SK-N-SH (cell line): Measurements from ENCODE around the gene VDR. TPM values are rescaled to one million over a fixed set of nuclear protein-coding genes. Genes with fewer than 3 reads are reported as not detected.

ENCODE experiments used
- CTCF ChIA-PET: fragments of 300-600, 350-600 bp; formaldehyde crosslinking; extraction: SDS; loops from one replicate; lab custom pipeline; 2021; lab: Yijun Ruan, JAX
- POLR2A ChIA-PET: fragments of 350-600 bp; sonication (Branson Sonifier 250); formaldehyde crosslinking; extraction: SDS; loops from one replicate; lab custom pipeline; 2020; ENCODE audit warnings: antibody characterized with exemption, inconsistent platforms; lab: Yijun Ruan, JAX
- DNase-seq: peaks from one replicate; pipeline ENCODE4 v3.0.0; 2012
- H2AFZ ChIP-seq: fragments of 200-600 bp; sonication (generic); 2 replicates; pipeline ENCODE4 v1.8.1; 2016; ENCODE audit warnings: antibody characterized with exemption, mild to moderate bottlenecking, low read depth
- H3F3A ChIP-seq: fragments of 200-600 bp; sonication (generic); replicated peaks from 2 replicates; pipeline ENCODE3; 2016; ENCODE audit warnings: antibody characterized with exemption, mild to moderate bottlenecking; ENCODE audit not compliant: insufficient read depth
- H3K27ac ChIP-seq, 2 experiments: fragments of 200-500 bp in 1 of 2; fragments of 200-600 bp in 1 of 2; sonication (Bioruptor generic) in 1 of 2; sonication (generic), shearing (Covaris generic) in 1 of 2; 2 replicates each; pipeline versions ENCODE4 v1.5.1 to v1.6.1; 2014 to 2016; ENCODE audit warnings: low read depth in 2 of 2, inconsistent platforms in 1 of 2, low read length in 1 of 2, mild to moderate bottlenecking in 1 of 2, mixed read lengths in 1 of 2
- H3K27me3 ChIP-seq: fragments of 200-600 bp; sonication (generic), shearing (Covaris generic); 2 replicates; pipeline ENCODE4 v1.6.1; 2016; ENCODE audit warnings: mixed run types; ENCODE audit not compliant: insufficient read depth
- H3K36me3 ChIP-seq, 2 experiments: fragments of 200-500 bp in 1 of 2; fragments of 200-600 bp in 1 of 2; sonication (Bioruptor generic) in 1 of 2; sonication (generic) in 1 of 2; replicated peaks in 1 of 2; 2 replicates each; pipeline versions ENCODE3 to v1.5.1; 2014 to 2016; ENCODE audit warnings: low read length in 1 of 2, mild to moderate bottlenecking in 1 of 2; ENCODE audit not compliant: insufficient read depth in 2 of 2, control insufficient read depth in 1 of 2
- H3K4me1 ChIP-seq, 2 experiments: fragments of 200-500 bp in 1 of 2; fragments of 200-600 bp in 1 of 2; sonication (Bioruptor generic) in 1 of 2; sonication (generic), shearing (Covaris generic) in 1 of 2; 2 replicates each; pipeline versions ENCODE4 v1.5.1 to v1.6.1; 2014 to 2016; ENCODE audit warnings: low read depth in 1 of 2, low read length in 1 of 2, mixed run types in 1 of 2; ENCODE audit not compliant: insufficient read depth in 2 of 2, control insufficient read depth in 1 of 2
- H3K4me2 ChIP-seq: fragments of 200-600 bp; sonication (generic), shearing (Covaris generic); 2 replicates; pipeline ENCODE4 v1.6.1; 2017; ENCODE audit warnings: mixed run types
- H3K4me3 ChIP-seq, 2 experiments: fragments of 200-500 bp in 1 of 2; fragments of 200-600 bp in 1 of 2; sonication (Bioruptor generic) in 1 of 2; sonication (generic), shearing (Covaris generic) in 1 of 2; 2 replicates each; pipeline versions ENCODE4 v1.5.1 to v1.8.1; 2014 to 2016; ENCODE audit warnings: low read depth in 2 of 2, inconsistent platforms in 1 of 2, low read length in 1 of 2, mild to moderate bottlenecking in 1 of 2, mixed read lengths in 1 of 2, moderate library complexity in 1 of 2
- H3K79me2 ChIP-seq: fragments of 200-600 bp; sonication (generic); 2 replicates; pipeline ENCODE4 v1.8.1; 2017; ENCODE audit warnings: mild to moderate bottlenecking; ENCODE audit not compliant: insufficient read depth
- H3K9ac ChIP-seq: fragments of 200-600 bp; sonication (generic); 2 replicates; pipeline ENCODE4 v1.6.1; 2017; ENCODE audit warnings: mixed run types
- H3K9me2 ChIP-seq: fragments of 200-600 bp; sonication (generic); 2 replicates; pipeline ENCODE4 v1.6.1; 2017; ENCODE audit warnings: mixed run types
- H3K9me3 ChIP-seq: fragments of 200-600 bp; sonication (generic); 2 replicates; pipeline ENCODE4 v1.6.1; 2017; ENCODE audit warnings: mixed run types, mild to moderate bottlenecking, moderate library complexity
- H4K20me1 ChIP-seq: fragments of 200-600 bp; sonication (generic); 2 replicates; pipeline ENCODE4 v1.6.1; 2017; ENCODE audit warnings: mild to moderate bottlenecking, mixed run types; ENCODE audit not compliant: insufficient read depth
- FOXM1 ChIP-seq: IDR thresholded peaks from 2 replicates; pipeline ENCODE4 v1.4.0; 2012; ENCODE audit warnings: low read depth, mild to moderate bottlenecking
- GABPA ChIP-seq: IDR thresholded peaks from 2 replicates; pipeline ENCODE4 v1.4.0; 2012; ENCODE audit warnings: low read depth, mild to moderate bottlenecking
- IRF3 ChIP-seq: fragments of 150-350 bp; IDR thresholded peaks from 2 replicates; pipeline ENCODE4 v1.6.1; 2016; ENCODE audit warnings: mild to moderate bottlenecking, low read depth, low read length
- JUND ChIP-seq: IDR thresholded peaks from 2 replicates; pipeline ENCODE4 v1.4.0; 2012
- MEF2A ChIP-seq: IDR thresholded peaks from 2 replicates; pipeline ENCODE4 v1.4.0; 2012; ENCODE audit warnings: low read depth, borderline replicate concordance
- NFIC ChIP-seq: IDR thresholded peaks from 2 replicates; pipeline ENCODE4 v1.4.0; 2012; ENCODE audit warnings: borderline replicate concordance
- POLR2AphosphoS5 ChIP-seq: IDR thresholded peaks from 2 replicates; pipeline ENCODE4 v1.6.1; 2012; ENCODE audit warnings: low read depth, low read length
- RAD21 ChIP-seq: IDR thresholded peaks from 2 replicates; pipeline ENCODE4 v1.6.1; 2012; ENCODE audit warnings: mild to moderate bottlenecking, low read length
- REST ChIP-seq: IDR thresholded peaks from 2 replicates; pipeline ENCODE4 v1.6.1; 2012; ENCODE audit warnings: mild to moderate bottlenecking, low read depth, low read length, moderate library complexity
- RFX5 ChIP-seq: IDR thresholded peaks from 2 replicates; pipeline ENCODE4 v1.6.1; 2012; ENCODE audit warnings: mild to moderate bottlenecking, improper control_type of control experiment, low read length
- SIN3A ChIP-seq: IDR thresholded peaks from 2 replicates; pipeline ENCODE4 v1.6.1; 2012; ENCODE audit warnings: low read depth, mild to moderate bottlenecking, low read length, moderate library complexity, borderline replicate concordance
- TEAD4 ChIP-seq: IDR thresholded peaks from 2 replicates; pipeline ENCODE4 v1.4.0; 2012; ENCODE audit warnings: mild to moderate bottlenecking, borderline replicate concordance; ENCODE audit not compliant: insufficient read depth
- WGBS: methylation state at CpG from one replicate; pipeline ENCODE4 v1.1.6; 2017; ENCODE audit warnings: low lambda C conversion rate; 5-methylcytosine and 5-hydroxymethylcytosine counted together
- polyA plus RNA-seq, 3 experiments: library from polyadenylated mRNA; depleted of rRNA; stranded (reverse); fragments of >200 nt; gene quantifications; 2 replicates each; pipeline ENCODE4 v1.2.3, GENCODE V29; 2012

VDR gene
- polyA plus RNA-seq, 1 of the 3 experiments (the other 2 are of a cell fraction): 0.33 TPM

GRCh38 chr12:47835006-47835830, 69.6 kb downstream of the VDR start (continued):
- TF ChIP-seq RFX5 (no peak), FOXM1 (no peak), POLR2AphosphoS5 (no peak), MEF2A (no peak), TEAD4 (no peak)

- peaks cover 1 to 4% of the 10 kb centered on the region in 2 experiments; a peak in 3 of 4 replicates for H3K4me1 ChIP-seq
- 96% methylated on average over 8 of the region's 8 CpGs for WGBS
- H3K36me3 ChIP-seq: no peaks in the 10 kb centered on the region
- no peaks in the 10 kb centered on the region for H3F3A ChIP-seq
- H3K9ac ChIP-seq: no peak overlapping the region
- no peaks in the 10 kb centered on the region for H3K79me2 ChIP-seq
- no peak for TF ChIP-seq JUND
- no peak for TF ChIP-seq RAD21
- no peak for TF ChIP-seq GABPA
- TF ChIP-seq POLR2AphosphoS5: no peak
- TF ChIP-seq IRF3: no peak
- TF ChIP-seq NFIC: no peak
- TF ChIP-seq SIN3A: no peak
- TF ChIP-seq REST: no peak
- H3K4me3 ChIP-seq: no peak overlapping the region
- H3K27ac ChIP-seq: no peak overlapping the region
- no peaks in the 10 kb centered on the region for H3K9me3 ChIP-seq
- CTCF ChIA-PET: interaction anchor here (0.9 to 25.6 kb wide), 14 partner anchors 14 to 183 kb away, joined by 3 to 458 read pairs (median 6); partner anchors contain the start of genes HDAC7, RAPGEF3, RPAP3 and SLC48A1
- no peak overlapping the region for H2AFZ ChIP-seq
- POLR2A ChIA-PET: no interaction called here
- no peaks in the 10 kb centered on the region for H4K20me1 ChIP-seq
- DNase-seq: no peak
- H3K4me2 ChIP-seq: no peak overlapping the region
- no peaks in the 10 kb centered on the region for H3K9me2 ChIP-seq
- no peaks in the 10 kb centered on the region for H3K27me3 ChIP-seq
Observed at GRCh38 chr12:47834199-47834903, 70.4 kb downstream of the VDR start.
